Camera-type eye (tissue), 1 donor: ENCODE measurements around the gene TLL2. TPM values are rescaled to one million over a fixed set of nuclear protein-coding genes. Genes with fewer than 3 reads are reported as not detected.

Source experiments
- total RNA-seq: library from RNA; depleted of rRNA; stranded (reverse); fragments of >200 nt; gene quantifications from one replicate; pipeline ENCODE4 v1.2.3, GENCODE V29; 2014

TLL2 gene
- total RNA-seq = 1.5 TPM

DNA sequence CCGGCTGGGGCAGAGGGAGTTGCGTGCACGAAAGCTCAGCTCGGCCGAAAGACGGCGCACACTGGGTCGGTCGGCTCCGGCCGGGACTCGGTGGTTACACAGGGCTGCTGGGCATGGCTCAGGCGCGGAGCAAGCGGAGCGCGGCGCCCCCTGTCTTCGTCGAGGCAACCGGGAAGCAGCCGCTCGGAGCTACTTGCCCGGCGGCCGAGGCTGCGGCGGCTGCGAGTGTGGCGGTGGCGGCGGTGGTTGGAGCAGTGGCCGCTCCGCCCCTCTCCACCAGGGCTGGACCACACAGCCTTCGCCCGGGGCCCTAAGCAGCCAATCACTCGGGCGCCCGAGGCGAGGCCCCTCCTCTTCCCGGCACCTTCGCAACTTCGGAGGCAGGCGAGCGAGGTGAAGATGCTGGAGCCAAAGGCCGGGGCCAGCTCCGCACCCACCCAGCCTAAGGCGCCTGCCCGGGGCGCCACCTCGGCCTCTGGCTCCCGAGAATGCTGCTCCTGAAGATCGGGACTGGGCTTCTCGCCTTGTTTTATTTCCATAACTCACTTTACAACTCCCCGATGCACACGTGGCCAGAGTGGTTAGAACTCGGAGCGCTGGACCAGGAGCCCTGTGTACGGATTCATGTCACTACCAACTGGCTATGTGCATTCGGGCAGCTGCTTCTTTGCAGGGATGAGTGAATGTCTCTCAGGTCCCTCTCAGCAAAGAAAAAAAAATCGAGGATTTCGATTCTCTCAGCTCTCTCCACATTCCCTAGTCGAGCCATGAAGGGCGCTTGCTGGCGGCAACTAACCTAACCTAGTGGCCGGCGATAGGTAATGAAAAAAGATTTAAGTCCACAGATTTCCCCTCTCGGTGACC, at the start of gene TLL2:
Gene TLL2, minus strand, starts transcription at position 229 of the 864 bp plus-strand sequence. CDS start 241 bp downstream, outside the sequence.

GRCh38 chr10:96358851-96359540, 154.7 kb downstream of the TLL2 start, which contains the start of gene OPALIN:
OPALIN (minus strand) TSS chr10:96359002; CDS start chr10:96358896, 106 bp downstream.

Other genes starting within 250 kb of the TLL2 start
- 3.8 TPM for gene BLNK, start 242.4 kb downstream of the TLL2 start, total RNA-seq
- not detected for gene DNTT, start 209.5 kb downstream of the TLL2 start, total RNA-seq
- not detected for gene OPALIN, start 154.9 kb downstream of the TLL2 start, total RNA-seq
- gene TM9SF3, start 73.1 kb upstream of the TLL2 start, total RNA-seq = 121 TPM
- gene PIK3AP1, start 206.6 kb upstream of the TLL2 start, total RNA-seq = 5.4 TPM